RWPE2 (cell line): ENCODE measurements around the gene COL10A1.

Experiments used
- ATAC-seq: fragments of 200-7000 bp; cut with Tn5 transposase; 3 replicates; pipeline ENCODE4 v1.9.1; 2021; ENCODE audit warnings: low read depth
- DNase-seq: peaks from one replicate; pipeline ENCODE4 v3.0.0-alpha.2; 2020; ENCODE audit warnings: low spot score
- H3K27ac ChIP-seq: fragments of 450-650 bp; 2 replicates; pipeline ENCODE4 v1.5.1; 2017; ENCODE audit warnings: mild to moderate bottlenecking; ENCODE audit not compliant: poor library complexity, severe bottlenecking
- H3K27me3 ChIP-seq: fragments of 250-450 bp; sonication (Bioruptor Pico); 2 replicates; pipeline ENCODE4 v1.5.1; 2021; ENCODE audit warnings: mild to moderate bottlenecking, moderate library complexity; ENCODE audit not compliant: insufficient read depth, poor library complexity, severe bottlenecking
- H3K36me3 ChIP-seq: fragments of 250-450 bp; sonication (Bioruptor Pico); 2 replicates; pipeline ENCODE4 v1.5.1; 2020; ENCODE audit warnings: low read depth, mild to moderate bottlenecking, moderate library complexity
- H3K4me1 ChIP-seq: fragments of 250-450 bp; sonication (Bioruptor Pico); 2 replicates; pipeline ENCODE4 v1.5.1; 2021; ENCODE audit warnings: mild to moderate bottlenecking, moderate library complexity; ENCODE audit not compliant: insufficient read depth, poor library complexity, severe bottlenecking
- H3K4me3 ChIP-seq: fragments of 250-450 bp; sonication (Bioruptor Pico); 2 replicates; pipeline ENCODE4 v1.5.1; 2021; ENCODE audit warnings: mild to moderate bottlenecking, moderate library complexity; ENCODE audit not compliant: severe bottlenecking
- H3K9me3 ChIP-seq: fragments of 250-450 bp; sonication (Bioruptor Pico); 2 replicates; pipeline ENCODE4 v1.5.1; 2021; ENCODE audit warnings: mild to moderate bottlenecking, moderate library complexity; ENCODE audit not compliant: severe bottlenecking
- TF ChIP-seq, protein P1 (sequence below): fragments of 450-650 bp; IDR thresholded peaks from one replicate; pipeline ENCODE4 v1.5.1; 2017; ENCODE audit warnings: mild to moderate bottlenecking, moderate library complexity; ENCODE audit not compliant: poor library complexity, severe bottlenecking

COL10A1 gene

DNA sequence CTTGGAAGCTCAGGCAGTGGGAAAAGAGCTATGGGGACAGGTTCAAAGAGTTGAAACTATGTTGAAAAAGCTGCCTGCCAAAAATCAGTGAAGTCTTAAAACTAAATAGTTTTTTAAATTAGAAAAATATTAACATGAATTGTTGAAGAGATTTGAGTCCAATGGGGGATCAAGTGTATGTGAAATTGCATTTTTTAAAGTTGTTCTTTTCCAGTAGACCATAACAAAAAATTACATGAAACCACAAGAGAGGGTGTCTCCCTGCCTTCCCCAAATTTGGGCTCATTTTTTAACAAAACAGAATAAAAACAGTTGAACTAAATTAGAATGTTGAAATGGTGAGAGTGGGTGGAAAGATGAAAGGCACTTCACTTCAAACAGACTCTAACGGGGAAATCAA is 31.5 kb upstream of the COL10A1 start:
- Histone ChIP-seq H3K4me3 (no peak overlapping the region), H3K27ac (no peak overlapping the region)

GRCh38 chr6:116156405-116157326 is 30.7 kb upstream of the COL10A1 start:
- Histone ChIP-seq H3K4me3 (no peak overlapping the region), H3K27me3 (no peaks in the 10 kb centered on the region), H3K27ac (no peak overlapping the region), H3K9me3 (no peaks in the 10 kb centered on the region), H3K4me1 (no peaks in the 10 kb centered on the region), H3K36me3 (peaks cover 6% of the 10 kb centered on the region)
- TF ChIP-seq, protein P1, sequence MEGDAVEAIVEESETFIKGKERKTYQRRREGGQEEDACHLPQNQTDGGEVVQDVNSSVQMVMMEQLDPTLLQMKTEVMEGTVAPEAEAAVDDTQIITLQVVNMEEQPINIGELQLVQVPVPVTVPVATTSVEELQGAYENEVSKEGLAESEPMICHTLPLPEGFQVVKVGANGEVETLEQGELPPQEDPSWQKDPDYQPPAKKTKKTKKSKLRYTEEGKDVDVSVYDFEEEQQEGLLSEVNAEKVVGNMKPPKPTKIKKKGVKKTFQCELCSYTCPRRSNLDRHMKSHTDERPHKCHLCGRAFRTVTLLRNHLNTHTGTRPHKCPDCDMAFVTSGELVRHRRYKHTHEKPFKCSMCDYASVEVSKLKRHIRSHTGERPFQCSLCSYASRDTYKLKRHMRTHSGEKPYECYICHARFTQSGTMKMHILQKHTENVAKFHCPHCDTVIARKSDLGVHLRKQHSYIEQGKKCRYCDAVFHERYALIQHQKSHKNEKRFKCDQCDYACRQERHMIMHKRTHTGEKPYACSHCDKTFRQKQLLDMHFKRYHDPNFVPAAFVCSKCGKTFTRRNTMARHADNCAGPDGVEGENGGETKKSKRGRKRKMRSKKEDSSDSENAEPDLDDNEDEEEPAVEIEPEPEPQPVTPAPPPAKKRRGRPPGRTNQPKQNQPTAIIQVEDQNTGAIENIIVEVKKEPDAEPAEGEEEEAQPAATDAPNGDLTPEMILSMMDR: no peak
- no peak for ATAC-seq
- no peak for DNase-seq

More for the DNA sequence above, 31.5 kb upstream of the COL10A1 start:
- Histone ChIP-seq H3K4me1 (no peaks in the 10 kb centered on the region), H3K36me3 (peaks cover 6% of the 10 kb centered on the region), H3K27me3 (no peaks in the 10 kb centered on the region), H3K9me3 (no peaks in the 10 kb centered on the region)
- TF ChIP-seq, protein P1: no peak
- no peak for DNase-seq
- ATAC-seq: no peak

DNA sequence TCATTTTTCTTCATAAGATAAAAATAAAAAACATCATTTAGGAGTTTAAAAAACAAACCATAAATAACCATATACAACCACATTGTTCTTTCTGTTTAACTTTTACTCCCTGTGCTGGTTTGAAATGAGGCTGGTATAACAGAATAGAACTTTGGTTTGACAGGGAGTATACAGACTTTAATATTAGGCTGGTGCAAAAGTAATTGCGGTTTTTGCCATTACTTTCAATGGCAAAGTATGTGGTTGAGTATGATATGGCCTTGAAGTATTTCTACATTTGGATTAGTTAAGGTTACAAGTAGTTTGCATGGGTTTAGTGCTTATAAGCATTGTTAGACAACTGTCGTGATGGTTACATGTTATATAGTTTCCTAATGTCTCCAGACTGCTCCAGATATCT is 29.0 kb upstream of the COL10A1 start:
- Histone ChIP-seq H3K27me3 (no peaks in the 10 kb centered on the region), H3K36me3 (peaks cover 3% of the 10 kb centered on the region), H3K4me3 (no peak overlapping the region), H3K4me1 (no peaks in the 10 kb centered on the region), H3K27ac (no peak overlapping the region), H3K9me3 (no peaks in the 10 kb centered on the region)
- ATAC-seq (no peak), DNase-seq (no peak)
- TF ChIP-seq, protein P1: no peak

GRCh38 chr6:116152620-116153019 is 26.7 kb upstream of the COL10A1 start:
- no peaks in the 10 kb centered on the region for H3K27me3 ChIP-seq
- no peak overlapping the region for H3K27ac ChIP-seq
- H3K9me3 ChIP-seq: no peaks in the 10 kb centered on the region
- H3K4me3 ChIP-seq: no peak overlapping the region
- H3K36me3 ChIP-seq: no peaks in the 10 kb centered on the region
- no peaks in the 10 kb centered on the region for H3K4me1 ChIP-seq
- ATAC-seq: no peak
- TF ChIP-seq, protein P1: no peak
- DNase-seq: no peak
